Measurements from ENCODE around the gene ECI1.
"Not testable (repeated sequence)": the region's sequence is repeated elsewhere in the genome, so short reads cannot be mapped to it uniquely, and the experiment has no call there.

ECI1 gene

GRCh38 chr16:2278956-2279800 lies 27.8 kb upstream of the ECI1 start:
- DNase-seq: no peak

- no peak for DNase-seq
Measured at GRCh38 chr16:2278272-2278608, 26.9 kb upstream of the ECI1 start.

- no peak for DNase-seq
Measured at GRCh38 chr16:2277466-2278271, 26.3 kb upstream of the ECI1 start.

- no peak for DNase-seq
Measured at GRCh38 chr16:2276368-2277195, 25.2 kb upstream of the ECI1 start.

- DNase-seq: no peak
Measured at GRCh38 chr16:2275476-2276367, 24.3 kb upstream of the ECI1 start.

GRCh38 chr16:2273931-2274330 lies 22.5 kb upstream of the ECI1 start:
- no peak for DNase-seq

- no peak for DNase-seq
Measured at GRCh38 chr16:2273484-2273883, 22.1 kb upstream of the ECI1 start.

GRCh38 chr16:2271848-2272461 lies 20.6 kb upstream of the ECI1 start:
- no peak for DNase-seq

GRCh38 chr16:2270588-2271470 lies 19.4 kb upstream of the ECI1 start:
- DNase-seq: no peak

- no peak for DNase-seq
Measured at GRCh38 chr16:2270070-2270462, 18.7 kb upstream of the ECI1 start.

- DNase-seq: peak; percentile 96
Measured at GRCh38 chr16:2267913-2268666, 16.7 kb upstream of the ECI1 start, which contains the start of gene RNPS1. Gene RNPS1, minus strand, starts transcription at chr16:2268126. Its CDS starts 3,483 bp downstream, at chr16:2264643.

- not testable (repeated sequence) for DNase-seq
Measured at GRCh38 chr16:2267505-2267912, 16.1 kb upstream of the ECI1 start.

- not testable (repeated sequence) for DNase-seq
Measured at GRCh38 chr16:2266887-2267286, 15.5 kb upstream of the ECI1 start.

GRCh38 chr16:2263026-2263425 lies 11.6 kb upstream of the ECI1 start:
- not testable (repeated sequence) for DNase-seq

- DNase-seq: no peak
Measured at GRCh38 chr16:2260250-2260649, 8.9 kb upstream of the ECI1 start.

GRCh38 chr16:2258530-2258929 lies 7.1 kb upstream of the ECI1 start:
- DNase-seq: not testable (repeated sequence)

- no peak for DNase-seq
Measured at GRCh38 chr16:2257726-2258125, 6.3 kb upstream of the ECI1 start.

- DNase-seq: no peak
Measured at GRCh38 chr16:2256531-2257140, 5.2 kb upstream of the ECI1 start.

- DNase-seq: no peak
Measured at GRCh38 chr16:2253293-2253692, 1.9 kb upstream of the ECI1 start.
